ENCODE results near the gene GRHPR. TPM values are rescaled to one million over a fixed set of nuclear protein-coding genes. Genes with fewer than 3 reads are reported as not detected.

Gene GRHPR
- total and polyA plus RNA-seq, 5 experiments from 2014 or later, result 55.0 to 89.3 (median 71.5) TPM

GRCh38 chr9:37444890-37445289 lies 22.4 kb downstream of the GRHPR start:
- Mint-ChIP-seq H3K27ac (peak overlapping the region in 3 of 10 donors; percentile 55 to 75 (median 60)), H3K9me3 (no peaks in the 10 kb centered on the region), H3K4me1 (peaks cover 11 to 29% (median 15%) of the 10 kb centered on the region in 4 donors), H3K27me3 (no peaks in the 10 kb centered on the region), H3K4me3 (no peak overlapping the region), H3K36me3 (peaks cover 0 to 48% (median 9%) of the 10 kb centered on the region in 3 donors)
- POLR2A ChIA-PET, result interaction anchor here (0.7 kb wide), 1 partner anchor 42 kb away, joined by 5 read pairs; no protein-coding TSS in a partner anchor
- DNase-seq, result no peak
- ATAC-seq, result no peak

DNA sequence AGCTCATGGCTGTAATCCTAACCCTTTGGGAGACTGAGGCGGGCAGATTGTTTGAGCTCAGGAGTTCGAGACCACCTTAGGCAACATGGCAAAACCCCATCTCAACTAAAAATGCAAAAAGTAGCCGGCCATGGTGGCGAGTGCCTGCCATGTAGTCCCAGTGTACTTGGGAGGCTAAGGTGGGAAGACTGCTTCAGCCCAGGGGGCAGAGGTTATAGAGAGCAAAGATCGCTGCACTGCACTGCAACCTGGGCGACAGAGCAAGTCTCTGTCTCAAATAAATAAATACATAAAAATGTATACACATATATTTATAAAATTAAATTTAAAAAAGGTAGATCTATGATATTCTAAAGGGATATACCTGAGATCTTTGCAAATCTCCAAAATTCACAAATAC lies 23.3 kb downstream of the GRHPR start:
- peaks cover 0 to 50% (median 11%) of the 10 kb centered on the region in 3 donors for H3K36me3 Mint-ChIP-seq

GRCh38 chr9:37446401-37446800 lies 23.9 kb downstream of the GRHPR start:
- POLR2A ChIA-PET, result no interaction called here
- H3K4me3 Mint-ChIP-seq, result no peak overlapping the region
- ATAC-seq (no peak), DNase-seq (no peak)
- H3K4me1 Mint-ChIP-seq, result peaks cover 11 to 33% (median 17%) of the 10 kb centered on the region in 4 donors
- H3K27me3 Mint-ChIP-seq, result no peaks in the 10 kb centered on the region
- peaks cover 0 to 49% (median 12%) of the 10 kb centered on the region in 3 donors for H3K36me3 Mint-ChIP-seq
- no peaks in the 10 kb centered on the region for H3K9me3 Mint-ChIP-seq
- peak overlapping the region in 2 of 10 donors; percentile 60 to 75 for H3K27ac Mint-ChIP-seq

More for the DNA sequence above, 23.3 kb downstream of the GRHPR start:
- H3K4me1 Mint-ChIP-seq, result peaks cover 11 to 30% (median 15%) of the 10 kb centered on the region in 4 donors
- no peak overlapping the region for H3K4me3 Mint-ChIP-seq
- POLR2A ChIA-PET, result no interaction called here
- no peak for ATAC-seq
- peak overlapping the region in 3 of 10 donors; percentile 9 to 75 (median 45) for H3K27ac Mint-ChIP-seq
- H3K27me3 Mint-ChIP-seq, result no peaks in the 10 kb centered on the region
- no peak for DNase-seq
- no peaks in the 10 kb centered on the region for H3K9me3 Mint-ChIP-seq

DNA sequence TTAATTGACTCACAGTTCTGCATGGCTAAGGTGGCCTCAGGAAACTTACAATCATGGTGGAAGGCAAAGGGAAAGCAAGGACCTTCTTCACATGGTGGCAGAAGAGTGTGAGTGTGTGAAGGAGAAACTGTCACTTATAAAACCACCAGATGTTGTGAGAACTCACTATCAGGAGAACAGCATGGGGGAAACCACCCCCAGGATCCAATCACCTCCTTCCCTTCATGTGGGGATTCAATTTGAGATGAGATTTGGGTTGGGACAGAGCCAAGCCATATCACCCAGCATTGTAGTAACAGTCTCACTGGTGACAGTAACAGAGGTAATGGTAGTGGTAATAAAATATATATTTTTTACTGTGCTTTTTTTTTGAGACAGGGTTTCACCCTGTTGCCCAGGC lies 24.6 kb downstream of the GRHPR start:
- no peak for ATAC-seq
- Mint-ChIP-seq H3K9me3 (no peaks in the 10 kb centered on the region), H3K4me3 (no peak overlapping the region), H3K27me3 (no peaks in the 10 kb centered on the region), H3K36me3 (peaks cover 0 to 45% (median 6%) of the 10 kb centered on the region in 3 donors), H3K4me1 (peaks cover 16 to 36% (median 21%) of the 10 kb centered on the region in 4 donors), H3K27ac (no peak overlapping the region)
- no peak for DNase-seq
- POLR2A ChIA-PET, result no interaction called here

DNA sequence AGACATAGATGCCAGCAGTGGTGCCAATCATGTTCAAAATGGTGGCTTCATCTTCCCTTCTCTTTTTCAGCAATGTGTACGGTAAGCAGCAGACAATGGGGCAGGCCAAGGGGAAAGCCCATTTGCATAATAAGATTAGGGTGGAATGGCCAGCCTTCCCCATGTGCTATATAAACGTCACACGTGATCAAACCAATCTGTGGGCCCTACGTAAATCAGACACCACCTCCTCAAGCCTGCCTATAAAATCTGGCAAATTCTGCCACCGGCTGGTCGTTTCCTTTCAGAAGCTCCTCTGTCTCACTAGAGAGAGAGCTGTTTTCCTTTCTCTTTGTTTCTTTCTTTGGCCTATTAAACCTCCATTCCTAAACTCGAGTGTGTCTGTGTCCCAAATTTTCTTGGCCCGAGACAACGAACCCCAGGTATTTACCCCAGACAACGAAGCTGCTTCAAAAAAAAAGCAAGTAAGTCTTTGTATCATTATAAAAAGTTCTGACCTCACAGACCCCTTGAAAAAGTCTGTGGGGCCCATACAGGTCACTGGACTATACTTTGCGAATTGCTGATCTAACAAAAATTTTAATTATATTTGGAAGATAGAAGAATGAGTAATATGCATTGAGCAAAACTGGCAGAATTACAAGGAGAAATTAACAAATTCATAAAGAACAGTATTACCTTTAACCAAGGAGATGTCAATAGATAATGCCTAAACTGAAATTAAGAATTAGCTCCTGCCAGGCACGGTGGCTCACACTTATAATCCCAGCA lies 27.6 kb downstream of the GRHPR start:
- Mint-ChIP-seq H3K4me1 (peaks cover 25 to 55% (median 39%) of the 10 kb centered on the region in 4 donors), H3K27ac (no peak overlapping the region), H3K36me3 (peaks cover 0 to 32% (median 4%) of the 10 kb centered on the region in 3 donors), H3K27me3 (no peaks in the 10 kb centered on the region), H3K4me3 (no peak overlapping the region), H3K9me3 (no peaks in the 10 kb centered on the region)
- ATAC-seq (no peak), DNase-seq (no peak)
- POLR2A ChIA-PET, result no interaction called here

GRCh38 chr9:37451628-37452027 lies 29.1 kb downstream of the GRHPR start:
- Mint-ChIP-seq H3K4me3 (no peak overlapping the region), H3K36me3 (peaks cover 0 to 25% (median 4%) of the 10 kb centered on the region in 3 donors), H3K27ac (peak overlapping the region in 2 of 10 donors; percentile 40 to 41), H3K4me1 (peaks cover 22 to 61% (median 46%) of the 10 kb centered on the region in 4 donors), H3K9me3 (no peaks in the 10 kb centered on the region), H3K27me3 (no peaks in the 10 kb centered on the region)
- no peak for ATAC-seq
- DNase-seq, result no peak
- POLR2A ChIA-PET, result no interaction called here

DNA sequence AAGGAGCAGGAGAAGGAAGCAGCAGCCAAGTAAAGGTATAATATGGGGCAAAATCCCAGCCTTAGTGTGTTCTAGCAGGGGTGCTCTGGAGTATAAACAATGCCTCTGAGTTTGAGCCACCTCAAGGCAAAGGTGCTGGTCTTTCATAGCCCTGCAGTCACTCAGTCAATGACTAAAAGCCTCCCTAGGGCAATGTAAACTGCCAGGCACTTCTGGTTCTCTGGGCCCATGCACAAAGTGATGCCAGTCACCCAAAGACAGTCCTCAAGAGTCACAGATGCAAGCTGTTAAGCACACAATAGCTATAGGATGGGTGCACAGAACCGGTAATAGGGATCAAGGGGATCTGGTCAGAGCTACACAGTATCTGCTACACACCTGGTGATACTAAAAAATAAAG lies 30.1 kb downstream of the GRHPR start:
- Mint-ChIP-seq H3K27ac (peak overlapping the region in 3 of 10 donors; percentile 1 to 32 (median 10)), H3K4me1 (peaks cover 24 to 64% (median 50%) of the 10 kb centered on the region in 4 donors), H3K36me3 (peaks cover 0 to 28% (median 4%) of the 10 kb centered on the region in 3 donors), H3K27me3 (no peaks in the 10 kb centered on the region), H3K4me3 (no peak overlapping the region), H3K9me3 (no peaks in the 10 kb centered on the region)
- ATAC-seq, result no peak
- DNase-seq, result no peak
- POLR2A ChIA-PET, result interaction anchor here (0.6 kb wide), 1 partner anchor 10 kb away, joined by 3 read pairs; no protein-coding TSS in a partner anchor

GRCh38 chr9:37453827-37454226 lies 31.3 kb downstream of the GRHPR start:
- Mint-ChIP-seq H3K27me3 (no peaks in the 10 kb centered on the region), H3K4me3 (peak overlapping the region in 1 of 10 donors; percentile 21), H3K36me3 (peaks cover 0 to 28% (median 4%) of the 10 kb centered on the region in 3 donors), H3K27ac (peak overlapping the region in 4 of 10 donors; percentile 70 to 84 (median 76)), H3K4me1 (peaks cover 25 to 67% (median 57%) of the 10 kb centered on the region in 4 donors), H3K9me3 (no peaks in the 10 kb centered on the region)
- POLR2A ChIA-PET, result no interaction called here
- DNase-seq, result no peak
- no peak for ATAC-seq

DNA sequence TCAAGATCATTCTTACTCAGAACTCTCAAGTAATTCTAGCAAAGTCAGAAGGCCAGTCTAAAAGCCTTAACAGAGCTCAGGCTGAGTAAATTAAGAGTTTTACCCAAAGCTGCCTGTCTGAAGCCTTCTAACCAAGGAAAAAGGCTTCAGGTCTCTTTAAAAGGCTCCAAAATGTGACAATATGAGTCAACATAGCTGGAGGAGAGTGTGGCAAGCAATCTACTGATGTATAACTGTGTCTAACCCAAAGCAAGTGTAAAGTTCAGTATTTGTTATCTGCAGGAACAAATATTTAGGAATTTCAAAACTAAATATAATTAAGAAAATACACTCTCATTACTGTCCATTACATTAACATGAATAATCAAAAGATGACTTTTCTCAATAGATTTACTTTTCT lies 31.7 kb downstream of the GRHPR start:
- H3K27ac Mint-ChIP-seq, result peak overlapping the region in 3 of 10 donors; percentile 73 to 84 (median 80)

DNA sequence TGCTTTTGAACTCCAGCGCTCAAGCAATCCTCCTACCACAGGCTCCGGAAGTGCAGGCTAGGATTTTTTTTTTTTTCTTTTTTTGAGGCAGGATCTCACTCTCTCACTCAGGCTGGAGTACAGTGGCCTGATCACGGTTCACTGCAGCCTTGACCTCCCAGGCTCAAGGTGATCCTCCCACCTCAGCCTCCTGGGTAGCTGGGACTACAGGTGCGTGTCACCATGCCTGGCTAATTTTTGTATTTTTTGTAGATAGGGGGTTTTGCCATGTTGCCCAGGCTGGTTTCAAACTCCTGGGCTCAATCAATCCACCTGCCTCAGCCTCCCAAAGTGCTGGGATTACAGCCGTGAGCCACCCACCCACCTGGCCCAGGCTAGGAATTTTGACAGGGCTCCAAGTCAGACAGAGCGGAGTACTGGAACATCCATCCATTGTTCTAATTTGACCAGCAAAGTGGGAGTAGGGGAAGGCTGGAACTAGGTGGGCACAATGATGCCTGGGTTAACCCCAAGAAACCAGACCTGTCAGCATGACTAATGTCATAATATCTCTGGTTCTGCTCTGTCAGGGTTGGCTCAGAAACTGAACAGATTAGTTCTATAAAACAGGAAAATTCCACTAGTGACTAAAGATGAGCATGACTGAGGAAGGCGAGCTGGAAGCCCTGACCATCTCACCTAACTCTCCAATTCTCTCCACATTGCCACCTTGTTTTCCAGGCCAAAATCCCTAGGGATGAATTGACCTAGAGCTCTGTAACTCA lies 33.6 kb downstream of the GRHPR start:
- POLR2A ChIA-PET, result no interaction called here

More for the DNA sequence above, 31.7 kb downstream of the GRHPR start:
- Mint-ChIP-seq H3K27me3 (no peaks in the 10 kb centered on the region), H3K4me3 (no peak overlapping the region), H3K4me1 (peaks cover 25 to 70% (median 59%) of the 10 kb centered on the region in 4 donors), H3K36me3 (peaks cover 0 to 27% (median 4%) of the 10 kb centered on the region in 3 donors), H3K9me3 (no peaks in the 10 kb centered on the region)
- ATAC-seq (no peak), DNase-seq (no peak)
- POLR2A ChIA-PET, result no interaction called here

GRCh38 chr9:37456817-37457216 lies 34.3 kb downstream of the GRHPR start:
- Mint-ChIP-seq H3K27ac (peak overlapping the region in 3 of 10 donors; percentile 35 to 48 (median 43)), H3K4me3 (no peak overlapping the region), H3K4me1 (peaks cover 19 to 70% (median 60%) of the 10 kb centered on the region in 4 donors), H3K9me3 (no peaks in the 10 kb centered on the region), H3K27me3 (no peaks in the 10 kb centered on the region), H3K36me3 (peaks cover 0 to 5% (median 0%) of the 10 kb centered on the region in 3 donors)
- peak in 1 of 2 donors; percentile 23 for ATAC-seq
- no peak for DNase-seq
- POLR2A ChIA-PET, result no interaction called here

More for the DNA sequence above, 33.6 kb downstream of the GRHPR start:
- no peak for ATAC-seq
- Mint-ChIP-seq H3K27ac (peak overlapping the region in 4 of 10 donors; percentile 35 to 60 (median 48)), H3K27me3 (no peaks in the 10 kb centered on the region), H3K36me3 (peaks cover 0 to 10% (median 1%) of the 10 kb centered on the region in 3 donors), H3K9me3 (no peaks in the 10 kb centered on the region), H3K4me1 (peaks cover 21 to 69% (median 62%) of the 10 kb centered on the region in 4 donors), H3K4me3 (no peak overlapping the region)
- no peak for DNase-seq

- Mint-ChIP-seq H3K9me3 (no peaks in the 10 kb centered on the region), H3K27ac (peak overlapping the region; percentile 17 to 99 (median 96)), H3K4me3 (peak overlapping the region; percentile 94 to 98 (median 96)), H3K4me1 (peaks cover 20 to 50% (median 40%) of the 10 kb centered on the region in 4 donors), H3K36me3 (peaks cover 0 to 5% (median 1%) of the 10 kb centered on the region in 3 donors), H3K27me3 (no peaks in the 10 kb centered on the region)
- POLR2A ChIA-PET, result interaction anchor here (2.4 to 3.4 kb wide), 2 partner anchors 22 to 39 kb away, joined by 7 to 56 read pairs; partner anchors contain the start of gene POLR1E
- no peak for ATAC-seq
- no peak for DNase-seq
These were observed 41.5 kb downstream of the GRHPR start for GRCh38 chr9:37464006-37464405.
